Renal pelvis (tissue), 4 donors: ENCODE data around the gene TMEM63A. TPM values are rescaled to one million over a fixed set of nuclear protein-coding genes. Genes with fewer than 3 reads are reported as not detected.
"Not testable (repeated sequence)": the region's sequence is repeated elsewhere in the genome, so short reads cannot be mapped to it uniquely, and the experiment has no call there.

Source experiments
- DNase-seq: peaks from one replicate; pipeline ENCODE4 v3.0.0-alpha.2; 2013
- polyA plus RNA-seq, 3 donors: library from polyadenylated mRNA; unstranded; fragments of 120-200 nt; gene quantifications; one replicate each; pipeline ENCODE4 v1.2.1, GENCODE V29; 2013; ENCODE audit not compliant: insufficient read length in 3 of 3

Gene TMEM63A
- polyA plus RNA-seq, 3 donors: 45.3 to 96.1 (median 89.7) TPM

DNA sequence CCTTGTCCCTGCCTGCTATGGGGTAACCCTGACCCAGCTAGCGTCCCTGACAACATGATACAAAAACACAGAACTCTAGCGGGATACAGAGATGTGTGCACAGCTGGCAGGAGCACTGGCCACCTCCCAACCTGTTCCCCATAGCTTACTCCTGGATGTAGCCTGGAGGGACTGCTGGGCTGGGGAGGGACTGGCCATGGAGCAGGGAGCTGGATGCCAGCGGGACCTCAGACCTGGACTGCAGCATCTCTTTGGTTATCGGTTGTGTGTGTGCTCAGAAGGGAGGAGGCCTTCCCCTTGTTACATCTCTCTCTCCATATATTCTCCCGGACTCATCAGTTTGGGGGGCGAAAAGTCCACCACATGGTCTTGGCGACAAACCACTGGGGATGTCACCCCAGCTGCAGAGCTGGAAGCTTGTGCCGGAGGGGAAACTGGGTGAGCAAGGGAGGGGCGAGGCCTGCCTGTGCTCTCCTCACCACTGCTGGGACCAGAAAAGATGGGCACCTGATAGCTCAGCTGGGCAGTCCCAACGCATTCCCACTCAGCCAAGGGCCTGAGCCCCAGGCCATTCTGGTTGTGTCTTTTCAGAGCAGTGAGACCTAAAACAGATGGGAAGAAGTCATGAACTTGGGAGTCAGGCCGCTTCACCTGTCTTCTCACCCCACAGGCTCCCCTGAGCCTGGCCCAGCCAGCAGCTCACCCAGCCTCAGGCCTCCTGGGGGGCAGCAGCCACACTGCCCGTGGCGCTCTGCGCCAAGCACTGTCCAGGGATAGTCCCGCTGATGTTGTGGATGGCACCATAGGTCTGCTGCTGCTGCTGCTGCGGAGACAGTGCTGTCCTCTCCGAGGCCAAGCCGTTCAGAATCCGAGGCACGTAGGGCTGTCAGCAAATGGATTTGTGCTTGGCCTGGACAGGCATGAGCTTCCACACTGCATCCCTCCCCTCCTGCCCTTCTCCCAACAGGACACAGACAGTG is 35.6 kb downstream of the TMEM63A start:
- DNase-seq: no peak

DNA sequence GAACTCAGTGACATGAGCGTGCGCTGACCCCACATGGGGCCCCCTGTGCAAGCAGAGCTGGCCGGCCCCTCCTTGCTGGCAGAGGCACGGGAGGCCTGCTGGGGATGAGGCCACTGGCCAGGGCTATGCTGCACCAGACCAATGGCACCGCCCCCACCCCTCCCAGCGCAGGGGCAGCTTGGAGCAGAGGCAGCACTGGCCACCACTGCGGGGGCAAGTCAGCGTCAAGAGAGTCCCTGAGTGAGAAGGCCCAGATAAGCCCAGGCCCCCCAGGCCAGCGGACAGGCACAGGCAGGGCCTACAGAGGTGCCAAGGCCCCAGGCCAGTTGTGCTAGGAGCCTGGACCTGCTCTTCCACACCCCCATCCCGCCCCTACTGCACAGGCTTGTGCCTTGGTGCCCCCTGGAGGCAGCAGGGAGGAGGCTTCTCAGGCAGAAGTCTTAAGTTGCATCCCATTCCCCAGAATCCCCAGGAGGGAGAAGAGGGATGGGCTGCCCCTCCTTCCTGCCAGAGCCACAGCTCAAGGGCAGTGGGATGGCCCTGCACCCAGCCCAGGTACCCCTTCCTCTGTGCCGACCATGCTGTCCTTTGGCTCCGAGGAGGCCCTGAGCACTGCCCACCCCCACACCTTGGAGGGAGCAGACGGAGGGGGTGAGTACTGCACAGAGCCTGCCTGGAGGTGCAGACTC is 36.5 kb downstream of the TMEM63A start:
- peak; percentile 66 for DNase-seq

DNA sequence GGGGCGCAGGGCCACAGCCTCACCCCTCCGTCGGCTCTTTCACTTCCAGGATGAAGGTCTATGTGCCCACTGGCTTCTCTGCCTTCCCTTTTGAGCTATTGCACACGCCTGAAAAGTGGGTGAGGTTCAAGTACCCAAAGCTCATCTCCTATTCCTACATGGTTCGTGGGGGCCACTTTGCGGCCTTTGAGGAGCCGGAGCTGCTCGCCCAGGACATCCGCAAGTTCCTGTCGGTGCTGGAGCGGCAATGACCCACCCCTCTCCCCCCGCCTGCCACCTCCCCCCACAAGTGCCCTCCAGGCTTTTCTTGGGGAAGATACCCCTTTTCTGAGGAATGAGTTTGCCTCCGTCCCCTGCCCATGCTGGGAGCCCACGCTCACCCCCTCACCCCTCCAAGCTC is 37.1 kb downstream of the TMEM63A start:
- DNase-seq: no peak

DNA sequence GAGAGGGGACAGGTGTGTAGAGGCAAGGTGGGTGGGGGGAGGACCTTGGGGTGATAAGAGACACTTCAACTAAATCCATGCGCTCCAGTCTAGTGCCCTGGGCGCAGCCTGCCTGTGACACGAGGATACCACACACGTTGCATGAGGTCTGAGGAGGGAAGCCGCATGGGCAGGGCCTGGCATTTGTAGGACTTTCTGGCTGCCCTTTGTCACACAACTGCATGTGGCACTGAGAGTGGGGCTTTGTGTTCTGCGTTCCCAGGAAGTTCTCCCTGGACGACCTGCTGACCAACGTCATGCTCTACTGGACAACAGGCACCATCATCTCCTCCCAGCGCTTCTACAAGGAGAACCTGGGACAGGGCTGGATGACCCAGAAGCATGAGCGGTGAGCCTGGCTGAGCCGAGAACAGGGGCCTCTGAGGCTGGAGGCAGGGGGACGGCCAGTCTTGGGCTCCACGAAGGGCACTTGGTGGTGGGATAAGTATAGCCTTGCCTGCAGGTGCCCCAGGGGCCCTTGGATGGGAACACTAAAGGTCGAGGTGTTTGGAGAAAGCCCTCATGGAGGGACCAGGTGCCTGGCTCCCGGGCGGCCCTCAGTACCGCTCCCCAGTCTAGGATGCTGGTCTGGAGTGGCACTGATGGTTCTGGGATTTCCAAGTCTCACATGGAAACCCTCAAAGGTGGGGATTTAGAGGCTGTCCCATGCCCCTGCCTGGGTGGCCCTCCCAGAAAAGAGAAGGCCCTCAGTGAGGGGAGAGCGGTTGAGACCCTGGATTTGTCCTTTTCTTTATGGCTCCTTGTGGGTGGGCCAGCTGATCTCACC is 37.7 kb downstream of the TMEM63A start:
- DNase-seq: no peak

DNA sequence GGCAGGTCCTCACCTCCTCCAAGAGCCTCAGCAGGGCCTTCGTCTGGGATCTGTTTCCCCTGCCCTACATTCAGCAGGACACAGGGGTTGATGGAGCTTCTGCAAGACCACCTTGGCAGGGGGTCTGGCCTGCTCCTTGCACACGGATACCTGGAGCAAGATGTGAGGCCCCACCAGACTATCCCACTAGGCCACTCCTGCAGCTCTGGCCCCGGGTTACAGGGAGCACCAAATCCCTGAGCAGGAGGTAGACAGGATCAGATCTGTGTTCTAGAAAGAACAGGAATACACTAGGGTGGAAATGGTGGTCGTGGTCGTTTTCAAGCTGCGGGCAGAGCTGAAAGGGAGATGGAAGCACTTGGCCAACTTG is 38.8 kb downstream of the TMEM63A start:
- DNase-seq: no peak

DNA sequence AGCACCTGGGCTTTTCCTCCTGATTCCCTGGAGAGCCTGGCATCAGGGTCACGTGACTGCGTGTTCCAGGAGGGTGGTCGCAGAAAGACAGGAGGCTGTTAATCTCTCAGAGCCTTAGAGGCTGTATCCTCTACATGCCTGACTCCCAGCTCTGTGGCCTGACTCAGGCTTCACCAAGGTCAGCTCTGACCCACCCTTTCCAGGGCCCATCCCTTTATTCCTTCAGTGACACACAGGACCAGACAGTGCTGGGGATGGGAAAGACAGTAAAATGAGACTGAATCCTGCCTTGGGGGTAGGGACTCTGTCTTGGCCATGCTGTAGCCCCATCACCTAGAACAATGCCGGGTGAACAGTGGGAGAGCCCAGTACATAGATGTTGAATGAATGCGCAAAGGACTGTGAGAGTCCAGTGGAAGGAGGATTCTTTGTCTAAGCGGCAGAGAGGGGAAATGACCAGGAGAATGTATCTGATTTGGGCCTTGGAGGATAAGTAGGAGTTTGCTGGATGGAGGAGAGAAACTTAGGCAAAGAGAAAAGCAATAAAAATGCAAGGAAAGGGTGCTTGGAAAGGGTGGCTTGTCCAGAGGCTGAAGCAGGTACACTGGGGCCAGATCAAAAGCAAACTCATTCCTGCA is 39.3 kb downstream of the TMEM63A start:
- DNase-seq: no peak

DNA sequence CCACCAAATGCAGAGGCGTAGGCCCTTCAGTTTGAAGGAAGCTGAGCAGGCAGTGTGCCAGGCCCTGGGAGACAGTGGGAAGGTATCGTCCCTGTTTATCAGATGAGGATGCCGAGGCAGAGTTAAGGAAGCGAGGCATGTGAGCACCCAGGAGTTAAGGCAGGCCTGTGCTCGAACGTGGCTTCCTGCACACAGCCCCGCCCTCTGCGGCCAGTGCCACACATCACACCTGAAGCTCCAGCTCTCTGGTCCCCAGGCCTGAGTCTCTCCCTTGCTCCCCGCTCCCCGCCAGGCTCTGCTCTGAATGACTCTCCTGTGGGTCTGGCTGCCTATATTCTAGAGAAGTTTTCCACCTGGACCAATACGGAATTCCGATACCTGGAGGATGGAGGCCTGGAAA is 40.1 kb downstream of the TMEM63A start:
- no peak for DNase-seq

DNA sequence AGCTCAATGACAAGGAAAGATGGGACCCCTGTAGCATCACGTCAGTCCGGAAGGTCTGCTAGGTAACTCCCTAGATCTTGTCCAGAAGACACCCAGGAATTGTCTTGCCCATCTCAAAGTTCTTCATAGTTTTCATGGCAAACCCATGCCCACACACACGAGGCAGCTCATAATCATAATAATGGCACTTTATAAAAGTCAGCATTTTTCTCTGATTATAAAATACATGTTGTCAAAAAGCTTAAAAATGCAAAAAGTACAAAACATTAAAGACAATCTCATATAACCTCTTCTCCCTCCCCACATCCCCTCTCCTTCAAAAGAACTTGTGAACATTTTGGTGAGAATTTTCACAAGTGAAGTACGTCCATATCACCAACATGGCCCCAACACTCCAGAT is 41.5 kb downstream of the TMEM63A start:
- no peak for DNase-seq

DNA sequence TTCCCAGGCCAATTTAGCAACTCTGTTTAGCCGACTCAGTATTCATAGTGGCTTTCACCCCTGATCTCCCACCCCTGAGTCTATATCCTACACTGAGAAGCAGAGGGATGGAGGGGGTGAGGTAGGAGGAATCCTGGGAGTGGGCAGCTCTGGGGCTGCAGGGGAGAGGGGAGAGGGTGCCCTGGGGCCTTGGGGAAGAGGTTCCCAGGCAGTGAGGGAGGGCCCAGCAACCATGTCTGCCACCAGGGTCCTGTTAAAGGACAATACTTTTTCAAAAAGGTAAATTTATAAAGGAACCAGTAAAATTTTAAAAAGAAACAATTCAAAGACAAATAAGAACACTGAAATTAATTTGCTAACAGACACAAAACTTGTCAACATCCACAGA is 42.0 kb downstream of the TMEM63A start:
- no peak for DNase-seq

DNA sequence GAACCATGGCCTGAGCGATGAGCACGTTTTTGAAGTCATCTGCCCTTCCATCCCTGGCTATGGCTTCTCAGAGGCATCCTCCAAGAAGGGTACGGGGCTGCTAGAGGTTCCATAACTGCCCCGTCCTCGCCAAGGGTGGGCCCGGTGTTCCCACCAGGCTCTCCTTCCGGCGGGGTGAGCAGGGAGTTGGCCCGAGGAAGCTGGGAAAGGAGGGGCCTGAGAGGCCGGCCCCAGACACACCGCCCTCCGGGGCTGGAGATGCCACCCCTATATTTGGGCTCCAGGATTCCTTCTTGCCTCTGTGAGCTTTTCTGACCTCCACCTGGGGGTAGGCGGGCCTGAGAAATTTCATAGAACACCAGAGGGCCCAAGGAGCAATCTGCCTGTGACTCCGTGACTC is 43.4 kb downstream of the TMEM63A start:
- DNase-seq: no peak

DNA sequence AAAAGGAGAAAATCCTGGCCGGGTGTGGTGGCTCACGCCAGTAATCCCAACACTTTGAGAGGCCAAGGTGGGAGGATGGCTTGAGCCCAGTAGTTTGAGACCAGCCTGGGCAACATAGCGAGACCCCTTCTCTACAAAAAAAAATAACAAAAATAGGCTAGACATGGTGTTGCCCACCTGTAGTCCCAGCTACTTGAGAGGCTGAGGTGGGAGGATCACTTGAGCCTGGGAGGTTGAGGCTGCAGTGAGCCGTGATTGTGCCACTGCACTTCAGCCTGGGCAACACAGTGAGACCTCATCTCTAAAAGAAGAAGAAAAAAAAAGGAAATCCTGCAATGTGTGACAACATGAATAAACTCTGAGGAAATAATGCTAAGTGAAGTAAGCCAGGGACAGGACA is 45.9 kb downstream of the TMEM63A start:
- DNase-seq: not testable (repeated sequence)

DNA sequence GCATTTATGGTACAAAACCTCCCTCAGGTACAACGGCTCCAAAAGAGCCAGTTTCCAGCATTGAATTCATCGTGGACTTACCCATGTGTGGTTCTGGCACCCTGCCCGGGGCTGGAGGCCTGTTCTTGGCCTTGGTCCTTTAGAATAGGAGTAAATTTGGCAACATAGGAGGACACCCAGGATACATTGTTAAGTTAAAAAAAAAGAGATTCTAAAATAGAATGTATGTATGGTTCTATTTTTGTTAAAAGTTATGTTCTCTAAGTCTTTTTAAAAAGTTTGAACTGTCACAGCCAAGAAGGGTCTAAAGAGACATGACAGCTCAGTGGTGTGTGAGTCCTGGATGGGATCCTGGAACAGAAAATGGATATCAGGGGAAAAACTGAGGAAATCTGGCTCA is 46.3 kb downstream of the TMEM63A start:
- DNase-seq: no peak

DNA sequence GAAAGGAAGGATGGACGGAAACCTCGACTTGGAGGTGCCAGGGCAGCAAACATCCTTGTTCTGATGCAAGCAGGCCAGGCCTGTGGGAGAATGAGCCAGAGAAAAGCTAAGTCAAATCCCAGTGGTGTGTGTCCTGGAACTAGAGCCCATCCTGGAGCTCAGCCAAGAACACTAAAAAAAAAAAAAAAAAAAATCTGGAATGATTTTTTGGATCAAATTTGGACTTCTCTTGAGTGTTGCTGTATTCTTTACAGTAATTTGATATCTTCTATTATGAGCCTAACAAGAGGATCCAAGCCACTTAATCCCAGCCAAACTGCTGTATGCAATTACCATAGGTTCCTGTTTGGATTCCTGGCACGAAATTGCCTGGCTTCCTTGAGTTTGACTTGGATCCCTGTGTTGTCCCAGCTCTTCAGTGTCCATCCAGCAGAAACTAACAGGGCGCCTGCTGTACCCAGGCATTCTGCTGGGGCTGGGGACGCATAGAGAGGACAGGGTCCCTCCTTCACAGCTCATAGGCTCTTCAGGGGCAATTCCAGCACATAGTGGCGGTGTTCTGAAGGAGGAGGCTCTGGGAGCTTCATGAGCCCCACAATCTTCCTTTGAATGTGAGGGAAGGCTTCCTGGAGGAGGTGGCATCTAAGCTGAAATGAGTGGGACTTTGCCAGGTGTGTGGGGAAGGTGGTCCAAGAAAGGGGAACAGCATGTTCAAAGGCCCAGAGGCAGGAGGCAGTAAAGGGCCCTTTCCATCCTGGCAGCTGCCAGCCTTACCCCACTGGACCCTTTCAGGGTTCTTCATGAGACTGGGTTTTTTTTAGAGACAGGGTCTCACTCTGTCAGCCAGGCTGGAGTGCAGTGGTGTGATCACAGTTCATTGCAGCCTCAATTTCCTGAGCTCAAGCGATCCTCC is 47.5 kb downstream of the TMEM63A start:
- DNase-seq: no peak

DNA sequence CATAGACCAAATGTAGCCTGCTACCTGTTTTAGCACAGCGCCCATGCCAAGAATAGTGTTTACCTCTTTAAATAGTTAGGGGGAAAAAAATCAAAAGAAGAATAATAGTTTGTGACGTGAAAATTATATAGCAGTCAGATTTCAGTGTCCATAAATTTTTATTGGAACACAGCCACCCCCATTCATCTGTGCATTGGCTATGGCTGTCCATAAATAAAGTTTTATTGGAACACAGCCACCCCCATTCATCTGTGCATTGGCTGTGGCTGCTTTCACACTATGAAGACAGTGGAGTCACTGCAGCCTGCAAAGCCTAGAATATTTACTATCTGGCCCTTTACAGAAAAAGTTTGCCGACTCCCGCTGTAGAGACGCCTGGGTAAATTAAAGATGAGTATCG is 51.3 kb downstream of the TMEM63A start:
- no peak for DNase-seq

DNA sequence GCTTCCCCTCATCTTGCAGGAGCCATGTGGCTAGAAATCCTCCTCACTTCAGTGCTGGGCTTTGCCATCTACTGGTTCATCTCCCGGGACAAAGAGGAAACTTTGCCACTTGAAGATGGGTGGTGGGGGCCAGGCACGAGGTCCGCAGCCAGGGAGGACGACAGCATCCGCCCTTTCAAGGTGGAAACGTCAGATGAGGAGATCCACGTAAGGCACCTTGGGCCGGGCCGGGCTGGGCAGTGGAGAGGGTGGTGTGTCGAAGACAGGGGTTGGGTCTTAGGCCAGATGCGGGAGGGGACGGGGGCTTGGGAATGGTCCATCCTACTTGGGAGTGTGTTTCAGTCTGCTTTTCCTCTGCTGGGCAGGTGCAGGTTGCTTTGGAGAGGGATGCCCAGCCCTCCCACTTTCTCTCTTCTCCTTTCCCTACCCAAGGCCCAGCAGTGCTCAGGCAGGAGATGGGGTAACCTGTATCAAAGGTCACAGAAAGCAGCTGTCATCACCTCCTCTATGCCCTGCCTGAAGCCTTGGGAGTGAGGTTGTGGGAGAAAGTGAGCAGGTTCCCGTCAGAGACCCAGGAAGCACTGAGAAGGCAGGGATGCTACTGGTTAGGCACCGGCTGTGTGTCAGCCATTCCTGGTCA is 53.4 kb downstream of the TMEM63A start:
- DNase-seq: no peak

DNA sequence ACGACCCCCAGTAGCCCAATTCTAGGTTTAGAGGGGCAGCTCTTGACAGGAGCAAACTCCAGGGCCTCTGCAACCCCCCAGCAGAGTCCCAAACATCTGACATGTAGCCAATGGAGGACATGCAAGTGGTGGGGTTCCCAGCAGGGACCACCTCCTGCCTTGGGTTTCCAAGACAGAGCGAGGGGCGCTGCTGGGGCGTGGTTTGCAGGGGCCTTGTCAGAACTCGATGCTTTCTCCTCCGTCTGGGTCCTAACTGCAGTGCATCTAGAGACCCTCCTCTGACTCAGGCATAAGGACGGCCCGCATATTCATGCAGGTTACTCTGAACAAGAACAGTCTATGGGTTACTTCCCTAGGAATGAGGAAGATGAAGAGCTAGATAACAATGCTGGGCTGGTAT is 55.1 kb downstream of the TMEM63A start:
- no peak for DNase-seq

DNA sequence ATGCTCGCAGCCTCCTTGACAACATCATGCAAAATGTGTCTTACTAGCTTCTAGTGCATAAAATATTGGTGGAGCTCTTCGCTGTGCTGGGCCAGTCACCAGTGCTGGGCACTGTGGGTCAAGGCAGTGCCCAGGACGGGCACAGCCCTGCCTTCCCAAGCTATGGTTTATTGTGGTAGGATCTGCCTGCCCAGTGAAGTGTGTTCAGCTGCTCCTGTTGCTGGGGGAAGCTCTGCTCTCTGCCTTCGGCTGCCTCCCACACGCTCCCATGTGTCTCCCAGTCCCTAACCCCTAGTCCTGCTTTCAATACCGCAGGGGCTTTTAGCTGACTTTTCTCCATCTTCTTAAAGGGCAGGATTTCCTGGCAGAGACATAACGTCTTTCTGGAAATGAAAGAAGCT is 56.6 kb downstream of the TMEM63A start:
- DNase-seq: no peak

DNA sequence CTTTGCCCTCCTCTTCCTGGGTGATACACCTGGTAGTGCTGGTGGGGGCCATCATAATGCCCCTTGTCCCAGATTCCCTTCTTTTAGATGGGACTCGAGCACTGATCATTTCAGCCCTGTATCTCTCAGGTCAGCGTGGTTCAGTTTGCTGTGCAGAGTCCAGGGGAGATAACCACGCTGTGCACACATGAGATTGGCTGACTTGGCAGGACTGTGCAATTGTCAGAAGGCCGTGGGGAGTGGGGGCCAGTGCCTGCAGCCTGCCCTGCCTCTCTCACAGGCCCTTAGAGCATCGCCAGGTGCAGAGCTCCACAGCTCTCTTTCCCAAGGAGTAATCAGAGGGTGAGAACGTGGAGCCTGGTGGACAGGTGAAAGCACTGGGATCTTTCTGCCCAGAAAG is 57.1 kb downstream of the TMEM63A start:
- DNase-seq: no peak

DNA sequence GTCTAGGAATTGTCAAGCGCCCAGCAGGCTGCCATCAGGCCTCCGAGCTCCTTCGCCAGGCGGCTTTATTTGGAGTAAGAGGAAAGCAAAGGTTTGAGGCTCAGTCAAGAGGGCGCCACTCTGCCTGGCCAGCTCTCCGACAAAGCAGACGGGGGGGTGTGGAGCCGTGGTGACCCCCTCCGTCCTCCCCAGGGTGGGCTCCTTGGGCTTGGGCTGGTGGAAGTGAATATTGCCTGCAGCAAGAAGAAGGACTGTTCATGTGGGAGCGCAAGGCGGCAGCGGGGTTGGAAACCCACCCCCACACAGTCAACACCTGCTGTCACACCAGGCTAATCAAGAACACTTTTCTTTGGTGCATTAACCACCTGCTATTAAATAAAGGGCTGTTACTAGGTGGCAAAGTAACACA is 57.6 kb downstream of the TMEM63A start:
- DNase-seq: no peak

DNA sequence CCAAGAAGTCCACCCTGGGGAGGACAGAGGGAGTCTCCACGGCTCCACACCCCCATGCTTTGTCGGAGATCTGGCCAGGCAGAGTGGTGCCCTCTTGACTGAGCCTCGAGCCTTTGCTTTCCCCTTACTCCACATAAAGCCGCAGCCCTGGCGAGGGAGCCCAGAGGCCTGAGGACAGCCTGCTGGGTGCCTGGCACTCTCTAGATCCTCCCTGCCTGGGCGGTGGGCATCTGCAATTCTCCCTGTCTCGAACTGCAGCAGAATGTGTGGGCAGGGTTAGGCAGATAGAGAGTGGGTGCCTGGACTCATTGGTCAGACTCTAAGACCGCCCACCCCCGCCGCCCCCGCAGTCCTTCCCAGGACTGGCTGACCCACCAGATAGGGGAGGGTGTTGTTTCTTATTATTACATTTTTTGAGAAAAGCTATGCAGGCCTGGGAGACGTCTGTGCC is 58.3 kb downstream of the TMEM63A start:
- DNase-seq: no peak
